ENCODE data around the gene VAV2. TPM values are rescaled to one million over a fixed set of nuclear protein-coding genes. Genes with fewer than 3 reads are reported as not detected.

VAV2 gene
- polyA plus RNA-seq, 2 of the 4 experiments (the other 2 are of a cell fraction): 9.8 to 21.4 TPM

DNA sequence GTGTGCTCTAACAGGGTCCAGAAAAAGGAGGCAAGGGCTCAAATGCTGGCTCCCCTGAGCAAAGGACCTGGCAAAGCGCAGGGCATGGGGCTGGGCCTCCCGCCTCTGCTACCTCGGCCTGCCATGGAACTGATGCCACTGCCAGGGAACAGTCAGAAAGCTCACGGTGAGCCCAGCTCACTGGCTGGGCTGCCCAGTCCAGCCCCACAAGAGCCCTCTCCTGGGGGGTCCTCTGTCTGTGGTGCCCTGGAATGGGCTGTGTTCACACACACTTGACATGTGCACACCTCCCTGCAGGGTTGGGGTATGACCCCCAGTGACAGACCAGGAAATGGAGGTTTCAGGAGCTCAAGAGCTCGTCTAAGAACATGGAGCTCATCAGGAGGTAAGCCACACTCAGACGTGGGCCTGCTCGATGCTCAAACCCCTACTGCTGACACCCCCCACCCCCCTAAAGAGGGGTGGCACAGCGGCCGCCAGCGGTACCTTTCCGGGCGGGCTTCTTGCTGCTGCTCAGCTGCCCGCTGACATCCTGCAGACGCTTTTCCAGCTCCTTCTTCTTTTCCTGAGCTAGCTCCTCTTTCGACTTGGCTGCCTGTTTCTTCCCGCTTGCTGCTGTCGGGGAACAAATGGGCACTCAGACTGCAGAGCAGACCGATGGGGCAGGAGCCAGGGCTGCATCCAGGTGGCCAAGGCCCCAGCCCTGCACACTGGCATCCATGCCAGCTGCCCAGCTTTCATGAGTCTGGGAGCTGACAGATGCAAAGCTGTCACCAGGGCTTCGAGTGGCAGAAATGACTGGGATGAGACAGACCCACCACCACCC lies 42.3 kb upstream of the VAV2 start (continued):
- TF ChIP-seq CEBPB (IDR thresholded peaks at IDR 0.05): no peak

DNA sequence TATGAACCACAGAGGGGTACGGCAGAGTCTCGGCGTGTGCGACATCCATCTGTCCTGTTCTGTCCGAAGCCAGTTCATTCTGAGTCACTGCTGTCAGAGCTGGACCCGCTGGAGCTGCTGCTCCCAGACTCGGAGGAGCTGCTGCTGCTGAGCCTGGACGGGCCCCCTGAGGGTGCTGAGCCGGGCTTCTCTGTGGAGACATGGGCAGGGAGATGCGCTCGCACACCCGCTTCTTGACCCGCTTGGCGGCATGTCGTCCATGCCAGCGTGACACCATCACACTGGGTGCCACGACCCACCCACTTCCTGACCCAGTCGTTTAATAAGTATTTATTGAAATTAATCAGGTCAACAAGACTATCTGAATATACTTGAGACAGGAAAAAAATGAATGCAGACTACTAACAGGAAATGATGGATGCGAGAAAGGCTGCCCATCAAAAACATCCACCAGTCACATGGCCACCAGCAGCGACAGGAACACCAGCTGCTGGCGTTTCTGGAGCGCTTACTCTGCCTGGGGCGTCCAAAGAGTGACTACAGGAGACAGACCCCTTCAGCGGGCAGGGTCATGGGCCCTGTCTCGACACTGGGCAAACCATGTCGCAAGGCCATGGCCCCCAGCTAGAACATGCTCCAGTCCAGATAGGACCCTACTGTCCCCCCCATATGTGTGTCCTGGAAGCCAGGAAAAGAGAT lies 41.5 kb upstream of the VAV2 start:
- no peaks in the 10 kb centered on the region for H3K9me3 ChIP-seq
- no peak overlapping the region for H3K27ac ChIP-seq
- WGBS (ENCODE audit: missing lambda C conversion rate): 94% methylated on average over 26 of the region's 26 CpGs
- ChIA-PET CTCF (interaction anchor here (0.6 to 1.9 kb wide), 5 partner anchors 8 to 251 kb away, joined by 3 to 6 read pairs (median 3); partner anchors contain the start of gene BRD3OS), POLR2A (no interaction called here)
- H3K4me1 ChIP-seq: no peaks in the 10 kb centered on the region
- H3K4me3 ChIP-seq: no peak overlapping the region
- H3K4me2 ChIP-seq: no peak overlapping the region
- FAIRE-seq: no peak
- DNase-seq (ENCODE audit: low read depth in 1 of 2, low spot score in 1 of 2): no peak
- TF ChIP-seq SREBF2 (IDR thresholded peaks at IDR 0.05): no peak
- TF ChIP-seq, protein P1, sequence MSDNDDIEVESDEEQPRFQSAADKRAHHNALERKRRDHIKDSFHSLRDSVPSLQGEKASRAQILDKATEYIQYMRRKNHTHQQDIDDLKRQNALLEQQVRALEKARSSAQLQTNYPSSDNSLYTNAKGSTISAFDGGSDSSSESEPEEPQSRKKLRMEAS (IDR thresholded peaks at IDR 0.05): no peak
- TF ChIP-seq, protein P2, sequence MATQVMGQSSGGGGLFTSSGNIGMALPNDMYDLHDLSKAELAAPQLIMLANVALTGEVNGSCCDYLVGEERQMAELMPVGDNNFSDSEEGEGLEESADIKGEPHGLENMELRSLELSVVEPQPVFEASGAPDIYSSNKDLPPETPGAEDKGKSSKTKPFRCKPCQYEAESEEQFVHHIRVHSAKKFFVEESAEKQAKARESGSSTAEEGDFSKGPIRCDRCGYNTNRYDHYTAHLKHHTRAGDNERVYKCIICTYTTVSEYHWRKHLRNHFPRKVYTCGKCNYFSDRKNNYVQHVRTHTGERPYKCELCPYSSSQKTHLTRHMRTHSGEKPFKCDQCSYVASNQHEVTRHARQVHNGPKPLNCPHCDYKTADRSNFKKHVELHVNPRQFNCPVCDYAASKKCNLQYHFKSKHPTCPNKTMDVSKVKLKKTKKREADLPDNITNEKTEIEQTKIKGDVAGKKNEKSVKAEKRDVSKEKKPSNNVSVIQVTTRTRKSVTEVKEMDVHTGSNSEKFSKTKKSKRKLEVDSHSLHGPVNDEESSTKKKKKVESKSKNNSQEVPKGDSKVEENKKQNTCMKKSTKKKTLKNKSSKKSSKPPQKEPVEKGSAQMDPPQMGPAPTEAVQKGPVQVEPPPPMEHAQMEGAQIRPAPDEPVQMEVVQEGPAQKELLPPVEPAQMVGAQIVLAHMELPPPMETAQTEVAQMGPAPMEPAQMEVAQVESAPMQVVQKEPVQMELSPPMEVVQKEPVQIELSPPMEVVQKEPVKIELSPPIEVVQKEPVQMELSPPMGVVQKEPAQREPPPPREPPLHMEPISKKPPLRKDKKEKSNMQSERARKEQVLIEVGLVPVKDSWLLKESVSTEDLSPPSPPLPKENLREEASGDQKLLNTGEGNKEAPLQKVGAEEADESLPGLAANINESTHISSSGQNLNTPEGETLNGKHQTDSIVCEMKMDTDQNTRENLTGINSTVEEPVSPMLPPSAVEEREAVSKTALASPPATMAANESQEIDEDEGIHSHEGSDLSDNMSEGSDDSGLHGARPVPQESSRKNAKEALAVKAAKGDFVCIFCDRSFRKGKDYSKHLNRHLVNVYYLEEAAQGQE (IDR thresholded peaks at IDR 0.05): no peak
- ATAC-seq: no peak

DNA sequence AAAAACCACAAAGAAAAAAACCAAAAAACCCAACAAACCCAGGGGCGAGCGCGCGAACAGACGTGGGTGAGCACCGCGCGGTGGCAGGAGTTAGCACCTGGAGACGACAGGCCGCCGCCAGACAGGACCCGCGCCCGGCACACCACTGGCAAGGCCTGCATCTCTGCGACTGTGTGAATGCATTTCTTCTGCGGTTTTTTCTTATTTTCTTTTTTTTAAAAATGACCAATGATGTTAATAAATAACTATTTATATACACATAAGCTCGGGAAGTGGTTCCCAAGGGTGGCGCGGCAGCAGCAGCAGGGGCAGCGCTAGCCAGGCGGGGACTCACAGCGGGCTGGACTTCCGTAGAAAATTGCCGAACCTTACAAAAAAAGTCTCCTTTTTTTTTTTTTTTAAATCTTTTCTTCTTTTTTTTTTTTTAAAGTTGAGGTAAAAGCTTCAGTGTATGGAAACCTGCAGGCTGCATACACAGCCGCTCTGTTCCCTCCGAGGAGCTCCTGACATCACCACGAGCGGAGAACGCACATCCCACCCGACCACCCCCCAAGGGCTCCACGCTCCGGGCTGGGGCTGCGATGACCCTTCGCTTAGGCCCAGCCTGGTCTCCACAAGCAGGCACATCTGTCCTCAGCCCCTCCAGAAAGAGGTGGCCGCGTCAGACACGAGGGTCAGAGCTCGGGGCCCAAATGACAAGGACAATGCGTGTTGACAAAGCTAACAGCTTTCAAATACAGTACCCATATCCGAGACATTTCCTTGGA lies 40.5 kb upstream of the VAV2 start:
- FAIRE-seq (no peak), DNase-seq (ENCODE audit: low read depth in 1 of 2, low spot score in 1 of 2) (no peak), ATAC-seq (no peak)
- POLR2A ChIA-PET: interaction anchor here (0.6 kb wide), 1 partner anchor 1658 kb away, joined by 4 read pairs; no protein-coding TSS in a partner anchor
- no peak overlapping the region for H3K4me2 ChIP-seq
- CTCF ChIA-PET: interaction anchor here (1.1 to 1.6 kb wide), 3 partner anchors 10 to 250 kb away, joined by 3 to 5 read pairs (median 3); no protein-coding TSS in a partner anchor
- 93% methylated on average over 40 of the region's 40 CpGs for WGBS (ENCODE audit: missing lambda C conversion rate)
- no peaks in the 10 kb centered on the region for H3K4me1 ChIP-seq
- no peaks in the 10 kb centered on the region for H3K9me3 ChIP-seq
- H3K27ac ChIP-seq: no peak overlapping the region
- H3K4me3 ChIP-seq: no peak overlapping the region
- TF ChIP-seq NPAS2 (CRISPR knock-in tag; IDR thresholded peaks at IDR 0.05; ENCODE audit: borderline replicate concordance) (no peak), PHF8 (IDR thresholded peaks at IDR 0.05; ENCODE audit: borderline replicate concordance, low read depth) (no peak), MYC (IDR thresholded peaks at IDR 0.05; ENCODE audit: borderline replicate concordance, low read length) (no peak), TP53 (CRISPR knock-in tag; IDR thresholded peaks at IDR 0.05) (no peak), RAD21 (conservative IDR thresholded peaks at IDR 0.05 in 1 of 2, IDR thresholded peaks at IDR 0.05 in 1 of 2) (no peak), TFCP2L1 (CRISPR knock-in tag; IDR thresholded peaks at IDR 0.05) (no peak), BHLHE40 (IDR thresholded peaks at IDR 0.05; ENCODE audit: low read depth, low read length) (no peak), CHD2 (IDR thresholded peaks at IDR 0.05; ENCODE audit: low read length, partially characterized antibody) (no peak)
- TF ChIP-seq, protein P3, sequence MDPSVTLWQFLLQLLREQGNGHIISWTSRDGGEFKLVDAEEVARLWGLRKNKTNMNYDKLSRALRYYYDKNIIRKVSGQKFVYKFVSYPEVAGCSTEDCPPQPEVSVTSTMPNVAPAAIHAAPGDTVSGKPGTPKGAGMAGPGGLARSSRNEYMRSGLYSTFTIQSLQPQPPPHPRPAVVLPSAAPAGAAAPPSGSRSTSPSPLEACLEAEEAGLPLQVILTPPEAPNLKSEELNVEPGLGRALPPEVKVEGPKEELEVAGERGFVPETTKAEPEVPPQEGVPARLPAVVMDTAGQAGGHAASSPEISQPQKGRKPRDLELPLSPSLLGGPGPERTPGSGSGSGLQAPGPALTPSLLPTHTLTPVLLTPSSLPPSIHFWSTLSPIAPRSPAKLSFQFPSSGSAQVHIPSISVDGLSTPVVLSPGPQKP (IDR thresholded peaks at IDR 0.05; ENCODE audit: low read depth, low read length): no peak
- TF ChIP-seq, protein P4, sequence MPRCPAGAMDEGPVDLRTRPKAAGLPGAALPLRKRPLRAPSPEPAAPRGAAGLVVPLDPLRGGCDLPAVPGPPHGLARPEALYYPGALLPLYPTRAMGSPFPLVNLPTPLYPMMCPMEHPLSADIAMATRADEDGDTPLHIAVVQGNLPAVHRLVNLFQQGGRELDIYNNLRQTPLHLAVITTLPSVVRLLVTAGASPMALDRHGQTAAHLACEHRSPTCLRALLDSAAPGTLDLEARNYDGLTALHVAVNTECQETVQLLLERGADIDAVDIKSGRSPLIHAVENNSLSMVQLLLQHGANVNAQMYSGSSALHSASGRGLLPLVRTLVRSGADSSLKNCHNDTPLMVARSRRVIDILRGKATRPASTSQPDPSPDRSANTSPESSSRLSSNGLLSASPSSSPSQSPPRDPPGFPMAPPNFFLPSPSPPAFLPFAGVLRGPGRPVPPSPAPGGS (IDR thresholded peaks at IDR 0.05): no peak
- TF ChIP-seq, protein P2 (IDR thresholded peaks at IDR 0.05): no peak
- TF ChIP-seq, protein P5, sequence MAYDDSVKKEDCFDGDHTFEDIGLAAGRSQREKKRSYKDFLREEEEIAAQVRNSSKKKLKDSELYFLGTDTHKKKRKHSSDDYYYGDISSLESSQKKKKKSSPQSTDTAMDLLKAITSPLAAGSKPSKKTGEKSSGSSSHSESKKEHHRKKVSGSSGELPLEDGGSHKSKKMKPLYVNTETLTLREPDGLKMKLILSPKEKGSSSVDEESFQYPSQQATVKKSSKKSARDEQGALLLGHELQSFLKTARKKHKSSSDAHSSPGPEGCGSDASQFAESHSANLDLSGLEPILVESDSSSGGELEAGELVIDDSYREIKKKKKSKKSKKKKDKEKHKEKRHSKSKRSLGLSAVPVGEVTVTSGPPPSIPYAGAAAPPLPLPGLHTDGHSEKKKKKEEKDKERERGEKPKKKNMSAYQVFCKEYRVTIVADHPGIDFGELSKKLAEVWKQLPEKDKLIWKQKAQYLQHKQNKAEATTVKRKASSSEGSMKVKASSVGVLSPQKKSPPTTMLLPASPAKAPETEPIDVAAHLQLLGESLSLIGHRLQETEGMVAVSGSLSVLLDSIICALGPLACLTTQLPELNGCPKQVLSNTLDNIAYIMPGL (CRISPR knock-in tag; IDR thresholded peaks at IDR 0.05; ENCODE audit: borderline replicate concordance): no peak

Measured in A549 (cell line).